ENCODE measurements around the gene NFIX.

NFIX gene

GRCh38 chr19:13102416-13102665 lies 107.1 kb downstream of the NFIX start:
- peaks cover 0 to 32% (median 11%) of the 10 kb centered on the region in 4 experiments for H3K36me3 ChIP-seq (ENCODE audit: control insufficient read depth in 4 of 4, insufficient read depth in 4 of 4, low read length in 3 of 4)
- H3K4me3 ChIP-seq (ENCODE audit: control insufficient read depth in 1 of 7, extremely low read depth in 1 of 7, insufficient read depth in 4 of 7, low read depth in 2 of 7, low read length in 6 of 7): peak overlapping the region; percentile 79 to 100 (median 94)
- CTCF ChIA-PET: interaction anchor here (1.5 to 1.6 kb wide), 2 partner anchors 53 to 89 kb away, joined by 3 to 6 read pairs; no protein-coding TSS in a partner anchor
- POLR2A ChIA-PET: interaction anchor here (0.8 to 9.5 kb wide), 4 partner anchors 16 to 165 kb away, joined by 3 to 156 read pairs (median 3); partner anchors contain the start of genes CALR, IER2, NACC1 and STX10
- H3K27me3 ChIP-seq (replicated peaks in 2 of 5; ENCODE audit: control insufficient read depth in 4 of 5, insufficient read depth in 5 of 5, low read length in 4 of 5): no peaks in the 10 kb centered on the region
- no peaks in the 10 kb centered on the region for H3K9me3 ChIP-seq (ENCODE audit: control extremely low read depth in 1 of 5, control insufficient read depth in 4 of 5, insufficient read depth in 2 of 5, low read depth in 1 of 5, low read length in 4 of 5)
- no peak for DNase-seq
- peak overlapping the region; percentile 80 to 95 for H3K27ac ChIP-seq (ENCODE audit: insufficient read depth in 1 of 2, low read depth in 1 of 2, low read length in 2 of 2, poor library complexity in 1 of 2, severe bottlenecking in 2 of 2)
- H3K4me1 ChIP-seq (ENCODE audit: control extremely low read depth in 1 of 4, control insufficient read depth in 4 of 4, insufficient read depth in 4 of 4, low read length in 3 of 4): peaks cover 3 to 73% (median 59%) of the 10 kb centered on the region in 4 experiments
- WGBS (ENCODE audit: insufficient coverage): 0% methylated on average over 7 of the region's 7 CpGs

- Histone ChIP-seq H3K4me1 (ENCODE audit: control extremely low read depth in 1 of 4, control insufficient read depth in 4 of 4, insufficient read depth in 4 of 4, low read length in 3 of 4) (peaks cover 3 to 73% (median 58%) of the 10 kb centered on the region in 4 experiments), H3K36me3 (ENCODE audit: control insufficient read depth in 4 of 4, insufficient read depth in 4 of 4, low read length in 3 of 4) (peaks cover 0 to 37% (median 13%) of the 10 kb centered on the region in 4 experiments), H3K4me3 (ENCODE audit: control insufficient read depth in 1 of 7, extremely low read depth in 1 of 7, insufficient read depth in 4 of 7, low read depth in 2 of 7, low read length in 6 of 7) (peak within 1 kb of the TSS; percentile 79 to 100 (median 94)), H3K27me3 (replicated peaks in 2 of 5; ENCODE audit: control insufficient read depth in 4 of 5, insufficient read depth in 5 of 5, low read length in 4 of 5) (no peaks in the 10 kb centered on the region), H3K27ac (ENCODE audit: insufficient read depth in 1 of 2, low read depth in 1 of 2, low read length in 2 of 2, poor library complexity in 1 of 2, severe bottlenecking in 2 of 2) (peak within 1 kb of the TSS; percentile 90 to 95), H3K9me3 (ENCODE audit: control extremely low read depth in 1 of 5, control insufficient read depth in 4 of 5, insufficient read depth in 2 of 5, low read depth in 1 of 5, low read length in 4 of 5) (no peaks in the 10 kb centered on the region)
- POLR2A ChIA-PET: interaction anchor here (0.8 to 9.5 kb wide), 7 partner anchors 15 to 165 kb away, joined by 3 to 156 read pairs (median 4); partner anchors contain the start of genes CALR, IER2, NACC1 and STX10
- 0% methylated on average over 35 of the region's 47 CpGs for WGBS (ENCODE audit: insufficient coverage)
- CTCF ChIA-PET: interaction anchor here (1.3 to 4.2 kb wide), 3 partner anchors 13 to 89 kb away, joined by 3 to 25 read pairs (median 3); partner anchors contain the start of genes IER2, NACC1, STX10 and TRMT1
- DNase-seq: peak; percentile 97 to 98 (median 98)
These were observed 107.6 kb downstream of the NFIX start, which contains the start of gene LYL1 for GRCh38 chr19:13102666-13103580. TSS of gene LYL1 (minus strand) at chr19:13102858. CDS start at chr19:13101171, 1,687 bp downstream.

GRCh38 chr19:13103581-13104359 lies 108.5 kb downstream of the NFIX start:
- H3K4me1 ChIP-seq (ENCODE audit: control extremely low read depth in 1 of 4, control insufficient read depth in 4 of 4, insufficient read depth in 4 of 4, low read length in 3 of 4): peaks cover 3 to 68% (median 57%) of the 10 kb centered on the region in 4 experiments
- POLR2A ChIA-PET: interaction anchor here (0.7 to 9.5 kb wide), 10 partner anchors 8 to 166 kb away, joined by 3 to 156 read pairs (median 4); partner anchors contain the start of genes CALR, IER2, NACC1 and STX10
- H3K27me3 ChIP-seq (replicated peaks in 2 of 5; ENCODE audit: control insufficient read depth in 4 of 5, insufficient read depth in 5 of 5, low read length in 4 of 5): no peaks in the 10 kb centered on the region
- peaks cover 0 to 36% (median 13%) of the 10 kb centered on the region in 4 experiments for H3K36me3 ChIP-seq (ENCODE audit: control insufficient read depth in 4 of 4, insufficient read depth in 4 of 4, low read length in 3 of 4)
- H3K27ac ChIP-seq (ENCODE audit: insufficient read depth in 1 of 2, low read depth in 1 of 2, low read length in 2 of 2, poor library complexity in 1 of 2, severe bottlenecking in 2 of 2): peak overlapping the region; percentile 90 to 95
- CTCF ChIA-PET: interaction anchor here (1.1 to 4.2 kb wide), 8 partner anchors 8 to 66 kb away, joined by 3 to 25 read pairs (median 4); partner anchors contain the start of genes IER2, NACC1, STX10 and TRMT1
- 4% methylated on average over 5 of the region's 13 CpGs for WGBS (ENCODE audit: insufficient coverage)
- no peaks in the 10 kb centered on the region for H3K9me3 ChIP-seq (ENCODE audit: control extremely low read depth in 1 of 5, control insufficient read depth in 4 of 5, insufficient read depth in 2 of 5, low read depth in 1 of 5, low read length in 4 of 5)
- peak overlapping the region in 6 of 7 experiments; percentile 51 to 100 (median 96) for H3K4me3 ChIP-seq (ENCODE audit: control insufficient read depth in 1 of 7, extremely low read depth in 1 of 7, insufficient read depth in 4 of 7, low read depth in 2 of 7, low read length in 6 of 7)
- peak in 2 of 3 donors; percentile 55 to 76 for DNase-seq

GRCh38 chr19:13104360-13104847 lies 109.1 kb downstream of the NFIX start:
- no peaks in the 10 kb centered on the region for H3K27me3 ChIP-seq (replicated peaks in 2 of 5; ENCODE audit: control insufficient read depth in 4 of 5, insufficient read depth in 5 of 5, low read length in 4 of 5)
- POLR2A ChIA-PET: interaction anchor here (0.7 to 9.5 kb wide), 10 partner anchors 8 to 167 kb away, joined by 3 to 156 read pairs (median 4); partner anchors contain the start of genes CALR, IER2, NACC1 and STX10
- H3K4me1 ChIP-seq (ENCODE audit: control extremely low read depth in 1 of 4, control insufficient read depth in 4 of 4, insufficient read depth in 4 of 4, low read length in 3 of 4): peaks cover 3 to 62% (median 52%) of the 10 kb centered on the region in 4 experiments
- H3K4me3 ChIP-seq (ENCODE audit: control insufficient read depth in 1 of 7, extremely low read depth in 1 of 7, insufficient read depth in 4 of 7, low read depth in 2 of 7, low read length in 6 of 7): peak overlapping the region in 6 of 7 experiments; percentile 1 to 100 (median 78)
- peak overlapping the region; percentile 90 to 95 for H3K27ac ChIP-seq (ENCODE audit: insufficient read depth in 1 of 2, low read depth in 1 of 2, low read length in 2 of 2, poor library complexity in 1 of 2, severe bottlenecking in 2 of 2)
- CTCF ChIA-PET: interaction anchor here (1.0 to 4.2 kb wide), 10 partner anchors 9 to 65 kb away, joined by 3 to 25 read pairs (median 4); partner anchors contain the start of genes IER2, NACC1, STX10 and TRMT1
- peaks cover under 1 to 37% (median 14%) of the 10 kb centered on the region in 4 experiments for H3K36me3 ChIP-seq (ENCODE audit: control insufficient read depth in 4 of 4, insufficient read depth in 4 of 4, low read length in 3 of 4)
- WGBS (ENCODE audit: insufficient coverage): 0% methylated on average over 21 of the region's 33 CpGs
- DNase-seq: peak; percentile 98 to 100 (median 99)
- no peaks in the 10 kb centered on the region for H3K9me3 ChIP-seq (ENCODE audit: control extremely low read depth in 1 of 5, control insufficient read depth in 4 of 5, insufficient read depth in 2 of 5, low read depth in 1 of 5, low read length in 4 of 5)

DNA sequence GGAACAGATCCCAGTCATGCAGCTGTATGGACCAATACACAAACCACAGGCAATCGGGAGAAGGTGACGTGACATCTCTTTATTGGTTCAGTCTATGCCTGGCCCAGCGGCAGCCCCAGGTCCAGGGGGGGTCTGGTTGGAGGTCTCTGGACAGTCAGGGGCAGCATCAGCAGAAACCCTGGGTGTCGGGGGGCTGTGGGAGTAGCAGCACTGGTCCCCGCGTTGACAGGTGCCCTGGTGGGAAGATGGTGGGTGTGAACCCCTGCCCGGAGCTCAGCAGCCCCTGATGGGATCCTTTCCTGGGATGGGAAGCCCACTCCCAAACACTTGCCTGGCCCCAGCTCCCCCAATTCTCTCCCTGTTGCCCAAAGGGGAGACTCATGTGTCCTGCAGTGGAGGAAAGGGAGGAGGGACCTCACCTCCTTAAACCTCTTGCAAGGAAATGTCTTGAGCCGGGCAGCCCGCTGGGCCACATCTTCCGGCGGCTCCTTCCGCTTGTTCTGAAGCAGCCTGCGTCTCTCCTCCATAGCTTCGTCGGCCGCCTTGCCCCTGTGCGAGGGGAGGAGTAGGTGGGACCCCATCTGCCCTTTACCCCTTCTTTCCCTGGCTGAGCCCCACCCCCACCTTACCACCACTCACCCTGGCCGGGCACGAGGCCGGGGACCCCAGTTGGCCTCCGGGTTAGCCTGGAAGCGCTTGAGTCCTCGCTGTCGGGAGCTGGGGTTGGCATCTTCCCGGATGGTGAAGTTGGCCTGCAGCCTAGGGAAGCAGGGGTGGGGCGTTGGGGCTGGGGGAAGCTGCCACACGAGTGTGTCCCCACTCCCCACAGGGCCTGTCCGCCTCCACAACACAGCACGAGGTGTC lies 109.8 kb downstream of the NFIX start:
- POLR2A ChIA-PET: interaction anchor here (0.6 to 9.5 kb wide), 8 partner anchors 8 to 730 kb away, joined by 3 to 156 read pairs (median 6); partner anchors contain the start of genes CALR, IER2, NACC1 and STX10
- 7% methylated on average over 11 of the region's 29 CpGs for WGBS (ENCODE audit: insufficient coverage)
- CTCF ChIA-PET: interaction anchor here (0.8 to 4.2 kb wide), 13 partner anchors 8 to 127 kb away, joined by 3 to 25 read pairs (median 4); partner anchors contain the start of genes IER2, NACC1, STX10 and TRMT1
- Histone ChIP-seq H3K36me3 (ENCODE audit: control insufficient read depth in 4 of 4, insufficient read depth in 4 of 4, low read length in 3 of 4) (peaks cover 3 to 37% (median 16%) of the 10 kb centered on the region in 4 experiments), H3K9me3 (ENCODE audit: control extremely low read depth in 1 of 5, control insufficient read depth in 4 of 5, insufficient read depth in 2 of 5, low read depth in 1 of 5, low read length in 4 of 5) (no peaks in the 10 kb centered on the region), H3K4me3 (ENCODE audit: control insufficient read depth in 1 of 7, extremely low read depth in 1 of 7, insufficient read depth in 4 of 7, low read depth in 2 of 7, low read length in 6 of 7) (peak overlapping the region in 6 of 7 experiments; percentile 1 to 98 (median 66)), H3K4me1 (ENCODE audit: control extremely low read depth in 1 of 4, control insufficient read depth in 4 of 4, insufficient read depth in 4 of 4, low read length in 3 of 4) (peaks cover 0 to 55% (median 46%) of the 10 kb centered on the region in 4 experiments), H3K27ac (ENCODE audit: insufficient read depth in 1 of 2, low read depth in 1 of 2, low read length in 2 of 2, poor library complexity in 1 of 2, severe bottlenecking in 2 of 2) (peak overlapping the region; percentile 56 to 95), H3K27me3 (replicated peaks in 2 of 5; ENCODE audit: control insufficient read depth in 4 of 5, insufficient read depth in 5 of 5, low read length in 4 of 5) (no peaks in the 10 kb centered on the region)
- peak in 2 of 3 donors; percentile 70 to 75 for DNase-seq

All from common myeloid progenitor, CD34-positive (primary cell).